ENCODE results near the gene ENTREP1.

The ENTREP1 gene

GRCh38 chr9:69325409-69326212 is 596 bp downstream of the ENTREP1 start:
- TF ChIP-seq GABPA (IDR thresholded peaks at IDR 0.05; ENCODE audit: low read depth): no peak
- DNase-seq (ENCODE audit: low read depth in 1 of 2, low spot score in 1 of 2): no peak
- H3K27me3 ChIP-seq (ENCODE audit: insufficient read depth, poor library complexity, severe bottlenecking): peaks cover 39% of the 10 kb centered on the region
- no peak overlapping the region for H3K4me3 ChIP-seq (replicated peaks; ENCODE audit: insufficient read depth, low read length)
- H3K27ac ChIP-seq (replicated peaks): no peak overlapping the region

- H3K4me3 ChIP-seq (replicated peaks; ENCODE audit: insufficient read depth, low read length): no peak overlapping the region
These were observed 1.2 kb downstream of the ENTREP1 start for GRCh38 chr9:69326261-69326660.

GRCh38 chr9:69330580-69330979 is 5.6 kb downstream of the ENTREP1 start:
- no peak for TF ChIP-seq GABPA (IDR thresholded peaks at IDR 0.05; ENCODE audit: low read depth)
- TF ChIP-seq SPI1 (IDR thresholded peaks at IDR 0.05; ENCODE audit: borderline replicate concordance, low read depth): no peak
- TF ChIP-seq CTCF (IDR thresholded peaks at IDR 0.05; ENCODE audit: insufficient read depth, low read length): no peak
- no peak for TF ChIP-seq REST (IDR thresholded peaks at IDR 0.05; ENCODE audit: insufficient replicate concordance, low read depth)
- TF ChIP-seq POLR2AphosphoS5 (IDR thresholded peaks at IDR 0.05; ENCODE audit: low read depth): no peak
- no peak for DNase-seq (ENCODE audit: low read depth in 1 of 2, low spot score in 1 of 2)
- Histone ChIP-seq H3K4me3 (replicated peaks; ENCODE audit: insufficient read depth, low read length) (no peak overlapping the region), H3K27ac (replicated peaks) (no peak overlapping the region), H3K27me3 (ENCODE audit: insufficient read depth, poor library complexity, severe bottlenecking) (peaks cover 17% of the 10 kb centered on the region)

More at GRCh38 chr9:69326261-69326660, 1.2 kb downstream of the ENTREP1 start:
- Histone ChIP-seq H3K27ac (replicated peaks) (no peak overlapping the region), H3K27me3 (ENCODE audit: insufficient read depth, poor library complexity, severe bottlenecking) (peaks cover 39% of the 10 kb centered on the region)
- no peak for TF ChIP-seq REST (IDR thresholded peaks at IDR 0.05; ENCODE audit: insufficient replicate concordance, low read depth)
- TF ChIP-seq GABPA (IDR thresholded peaks at IDR 0.05; ENCODE audit: low read depth): no peak
- TF ChIP-seq POLR2AphosphoS5 (IDR thresholded peaks at IDR 0.05; ENCODE audit: low read depth): no peak
- TF ChIP-seq SPI1 (IDR thresholded peaks at IDR 0.05; ENCODE audit: borderline replicate concordance, low read depth): no peak
- TF ChIP-seq CTCF (IDR thresholded peaks at IDR 0.05; ENCODE audit: insufficient read depth, low read length): no peak
- no peak for DNase-seq (ENCODE audit: low read depth in 1 of 2, low spot score in 1 of 2)

- Histone ChIP-seq H3K27ac (replicated peaks) (no peak overlapping the region), H3K4me3 (replicated peaks; ENCODE audit: insufficient read depth, low read length) (no peak overlapping the region), H3K27me3 (ENCODE audit: insufficient read depth, poor library complexity, severe bottlenecking) (peaks cover 9% of the 10 kb centered on the region)
- TF ChIP-seq REST (IDR thresholded peaks at IDR 0.05; ENCODE audit: insufficient replicate concordance, low read depth): no peak
- TF ChIP-seq POLR2AphosphoS5 (IDR thresholded peaks at IDR 0.05; ENCODE audit: low read depth): no peak
- no peak for TF ChIP-seq SPI1 (IDR thresholded peaks at IDR 0.05; ENCODE audit: borderline replicate concordance, low read depth)
- DNase-seq (ENCODE audit: low read depth in 1 of 2, low spot score in 1 of 2): no peak
These were observed 6.4 kb downstream of the ENTREP1 start for GRCh38 chr9:69331444-69331843.

All from HL-60 (cell line).